ENCODE data around the gene GANAB. TPM values are rescaled to one million over a fixed set of nuclear protein-coding genes. Genes with fewer than 3 reads are reported as not detected.

Gene GANAB
- total and polyA plus RNA-seq, 2 donors from 2014 or later: 110 to 309 TPM

DNA sequence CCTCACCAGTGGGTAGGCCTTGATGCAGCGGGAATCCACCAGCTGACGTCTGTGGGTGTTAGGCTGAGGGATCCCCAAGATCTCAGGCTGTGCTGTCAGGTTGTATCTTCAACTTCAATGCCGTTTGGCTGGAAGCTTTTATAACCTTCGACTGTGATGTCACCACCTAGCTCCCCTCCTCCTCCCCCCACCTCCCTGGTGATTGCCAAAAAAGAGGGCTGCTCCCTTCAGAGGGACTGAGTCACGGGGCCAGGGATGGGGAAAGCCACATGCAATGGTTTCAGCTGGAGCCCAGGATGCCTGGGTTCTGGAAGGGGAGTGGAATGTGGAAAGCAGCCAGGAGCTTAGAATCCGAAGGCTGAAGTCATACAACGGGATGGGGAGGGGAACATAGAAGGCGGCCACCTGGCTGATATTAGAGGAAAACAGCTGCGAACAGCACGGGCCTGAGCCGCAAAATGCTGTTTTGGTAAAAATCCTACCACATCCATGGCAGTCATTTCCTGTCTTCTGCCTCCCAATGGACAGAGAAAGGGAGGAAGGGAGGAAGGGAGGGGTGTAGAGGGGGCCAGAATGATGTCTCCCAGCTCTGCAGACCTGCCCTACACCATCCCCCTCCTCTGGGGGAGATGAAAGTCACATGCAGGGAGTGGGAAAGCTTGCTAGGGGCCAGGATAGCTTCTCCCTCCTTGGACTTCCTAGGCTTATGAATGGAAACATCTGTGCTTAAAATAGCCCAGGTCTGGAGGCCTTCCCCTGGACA lies 43.2 kb upstream of the GANAB start, which contains the start of gene LRRN4CL:
TSS of gene LRRN4CL (minus strand) at position 110 of the 763 bp plus-strand sequence. CDS start 1,022 bp downstream, outside the sequence.
- no peaks in the 10 kb centered on the region for H3K27me3 ChIP-seq (ENCODE audit: control insufficient read depth, insufficient read depth, low read length)
- peak within 1 kb of the TSS; percentile 16 to 34 (median 32) for H3K4me3 ChIP-seq (ENCODE audit: low read length in 3 of 3)
- peaks cover 4 to 9% (median 8%) of the 10 kb centered on the region in 3 donors for H3K4me1 ChIP-seq (ENCODE audit: control insufficient read depth in 2 of 3, insufficient read depth in 2 of 3, low read depth in 1 of 3, low read length in 3 of 3)
- DNase-seq: peak in 1 of 5 donors; percentile 68
- H3K36me3 ChIP-seq (ENCODE audit: control insufficient read depth in 2 of 3, insufficient read depth in 3 of 3, low read length in 3 of 3): peaks cover 5 to 32% (median 12%) of the 10 kb centered on the region in 3 donors
- no peak within 1 kb of the TSS for H3K27ac ChIP-seq (ENCODE audit: low read depth in 2 of 2, low read length in 2 of 2)
- intact Hi-C loops (cut with DNase I): loop anchor here (10.0 kb wide), 1 partner anchor 295 kb away; no protein-coding TSS in a partner anchor
- TF ChIP-seq, protein P1, sequence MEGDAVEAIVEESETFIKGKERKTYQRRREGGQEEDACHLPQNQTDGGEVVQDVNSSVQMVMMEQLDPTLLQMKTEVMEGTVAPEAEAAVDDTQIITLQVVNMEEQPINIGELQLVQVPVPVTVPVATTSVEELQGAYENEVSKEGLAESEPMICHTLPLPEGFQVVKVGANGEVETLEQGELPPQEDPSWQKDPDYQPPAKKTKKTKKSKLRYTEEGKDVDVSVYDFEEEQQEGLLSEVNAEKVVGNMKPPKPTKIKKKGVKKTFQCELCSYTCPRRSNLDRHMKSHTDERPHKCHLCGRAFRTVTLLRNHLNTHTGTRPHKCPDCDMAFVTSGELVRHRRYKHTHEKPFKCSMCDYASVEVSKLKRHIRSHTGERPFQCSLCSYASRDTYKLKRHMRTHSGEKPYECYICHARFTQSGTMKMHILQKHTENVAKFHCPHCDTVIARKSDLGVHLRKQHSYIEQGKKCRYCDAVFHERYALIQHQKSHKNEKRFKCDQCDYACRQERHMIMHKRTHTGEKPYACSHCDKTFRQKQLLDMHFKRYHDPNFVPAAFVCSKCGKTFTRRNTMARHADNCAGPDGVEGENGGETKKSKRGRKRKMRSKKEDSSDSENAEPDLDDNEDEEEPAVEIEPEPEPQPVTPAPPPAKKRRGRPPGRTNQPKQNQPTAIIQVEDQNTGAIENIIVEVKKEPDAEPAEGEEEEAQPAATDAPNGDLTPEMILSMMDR (IDR thresholded peaks at IDR 0.05; ENCODE audit: borderline replicate concordance, extremely low read depth, insufficient read depth): no peak
- no peak for FAIRE-seq
- no peaks in the 10 kb centered on the region for H3K9me3 ChIP-seq (ENCODE audit: control insufficient read depth in 2 of 3, insufficient read depth in 1 of 3, low read length in 3 of 3)
- peak within 1 kb of the TSS in 2 of 3 donors; percentile 10 to 46 for H3K9ac ChIP-seq (ENCODE audit: low read length in 3 of 3)

DNA sequence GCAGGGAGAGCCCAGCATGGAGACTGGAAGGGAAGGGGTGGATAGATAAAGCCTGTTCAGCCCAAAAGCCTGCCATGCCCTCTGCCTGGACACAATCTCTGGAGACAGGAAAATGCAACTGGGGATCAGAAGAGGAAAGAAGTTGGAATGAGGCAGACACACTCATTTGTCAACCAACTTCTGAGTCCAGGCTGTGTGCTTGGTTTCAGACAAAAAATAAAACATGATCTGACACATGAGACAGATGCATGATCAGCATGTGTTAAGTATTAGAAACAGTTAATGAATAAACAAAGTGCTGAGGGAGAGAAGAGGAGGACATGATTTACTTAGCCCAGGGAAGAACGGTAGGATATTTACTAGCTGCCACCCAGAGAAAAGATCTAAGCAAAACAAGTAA lies 42.1 kb upstream of the GANAB start:
- Histone ChIP-seq H3K27me3 (ENCODE audit: control insufficient read depth, insufficient read depth, low read length) (no peaks in the 10 kb centered on the region), H3K4me1 (ENCODE audit: control insufficient read depth in 2 of 3, insufficient read depth in 2 of 3, low read depth in 1 of 3, low read length in 3 of 3) (peaks cover 4 to 9% (median 8%) of the 10 kb centered on the region in 3 donors), H3K36me3 (ENCODE audit: control insufficient read depth in 2 of 3, insufficient read depth in 3 of 3, low read length in 3 of 3) (peaks cover 5 to 31% (median 12%) of the 10 kb centered on the region in 3 donors), H3K9me3 (ENCODE audit: control insufficient read depth in 2 of 3, insufficient read depth in 1 of 3, low read length in 3 of 3) (no peaks in the 10 kb centered on the region), H3K9ac (ENCODE audit: low read length in 3 of 3) (peak overlapping the region in 2 of 3 donors; percentile 10 to 46), H3K27ac (ENCODE audit: low read depth in 2 of 2, low read length in 2 of 2) (no peak overlapping the region), H3K4me3 (ENCODE audit: low read length in 3 of 3) (peak overlapping the region; percentile 16 to 34 (median 32))
- TF ChIP-seq, protein P1 (IDR thresholded peaks at IDR 0.05; ENCODE audit: borderline replicate concordance, extremely low read depth, insufficient read depth): no peak
- DNase-seq (peak in 1 of 5 donors; percentile 38), FAIRE-seq (no peak)
- intact Hi-C loops (cut with DNase I): no loop called here

DNA sequence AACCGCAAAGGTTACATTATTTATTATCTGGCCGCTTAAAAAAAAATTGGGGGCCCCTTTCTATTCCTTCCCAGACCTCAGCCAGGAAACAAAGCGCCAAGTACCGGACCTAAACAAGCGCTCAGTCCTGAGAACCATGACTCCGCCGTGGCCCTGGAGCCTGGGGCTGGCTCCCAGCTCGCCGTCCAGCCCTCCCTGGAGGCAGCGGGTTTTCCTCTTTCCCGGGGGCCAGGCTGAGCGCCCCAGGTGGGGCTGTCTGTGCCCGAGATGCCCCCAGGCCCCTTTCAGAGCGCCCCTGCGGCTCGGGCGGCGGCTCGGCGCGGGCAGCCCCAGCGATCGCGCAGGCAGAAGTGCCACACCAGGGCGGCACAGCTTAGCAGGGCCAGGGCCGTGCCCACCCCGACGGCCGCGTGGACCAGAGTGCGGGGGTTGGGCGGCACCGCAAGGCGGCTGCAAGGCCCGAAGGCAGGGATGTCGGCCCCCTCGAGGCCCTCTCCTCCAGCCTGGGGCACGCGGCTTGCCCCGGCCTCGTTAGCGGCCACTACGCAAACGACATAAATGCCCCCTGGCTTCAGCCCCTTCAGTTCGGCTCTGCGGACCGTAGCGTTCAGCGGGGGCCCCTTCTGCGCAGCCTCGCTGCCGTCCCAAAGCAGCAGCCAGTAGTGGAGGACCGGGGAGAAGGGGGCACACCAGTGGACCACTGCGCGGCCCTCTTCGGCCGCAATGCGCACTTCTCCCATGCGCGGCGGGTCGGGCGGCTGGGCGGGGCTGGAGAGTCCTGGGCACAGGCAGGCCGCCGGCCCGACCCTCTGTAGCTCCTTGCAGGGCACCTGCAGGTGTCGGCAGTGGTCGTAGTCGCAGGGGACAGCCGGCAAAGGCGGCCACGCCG lies 41.3 kb upstream of the GANAB start:
- FAIRE-seq: no peak
- intact Hi-C loops (cut with DNase I): no loop called here
- TF ChIP-seq, protein P1 (IDR thresholded peaks at IDR 0.05; ENCODE audit: borderline replicate concordance, extremely low read depth, insufficient read depth): no peak
- DNase-seq: peak; percentile 66 to 74 (median 70)
- peaks cover 5 to 23% (median 12%) of the 10 kb centered on the region in 3 donors for H3K36me3 ChIP-seq (ENCODE audit: control insufficient read depth in 2 of 3, insufficient read depth in 3 of 3, low read length in 3 of 3)
- H3K4me3 ChIP-seq (ENCODE audit: low read length in 3 of 3): peak overlapping the region in 2 of 3 donors; percentile 32 to 34
- H3K27ac ChIP-seq (ENCODE audit: low read depth in 2 of 2, low read length in 2 of 2): no peak overlapping the region
- H3K4me1 ChIP-seq (ENCODE audit: control insufficient read depth in 2 of 3, insufficient read depth in 2 of 3, low read depth in 1 of 3, low read length in 3 of 3): peaks cover 4 to 9% (median 8%) of the 10 kb centered on the region in 3 donors
- peak overlapping the region in 1 of 3 donors; percentile 46 for H3K9ac ChIP-seq (ENCODE audit: low read length in 3 of 3)
- no peaks in the 10 kb centered on the region for H3K9me3 ChIP-seq (ENCODE audit: control insufficient read depth in 2 of 3, insufficient read depth in 1 of 3, low read length in 3 of 3)
- H3K27me3 ChIP-seq (ENCODE audit: control insufficient read depth, insufficient read depth, low read length): no peaks in the 10 kb centered on the region

Data from kidney (tissue), 14 donors.